GM19467 (cell line): ENCODE data around the gene PDP2.
"Not testable (repeated sequence)": the region's sequence is repeated elsewhere in the genome, so short reads cannot be mapped to it uniquely, and the experiment has no call there.

Experiments used
- ATAC-seq: cut with Tn5 transposase; IDR thresholded peaks from one replicate; pipeline ENCODE4 v1.9.1; 2021; ENCODE audit warnings: mild to moderate bottlenecking, moderate library complexity; ENCODE audit not compliant: unreplicated experiment

PDP2 gene

DNA sequence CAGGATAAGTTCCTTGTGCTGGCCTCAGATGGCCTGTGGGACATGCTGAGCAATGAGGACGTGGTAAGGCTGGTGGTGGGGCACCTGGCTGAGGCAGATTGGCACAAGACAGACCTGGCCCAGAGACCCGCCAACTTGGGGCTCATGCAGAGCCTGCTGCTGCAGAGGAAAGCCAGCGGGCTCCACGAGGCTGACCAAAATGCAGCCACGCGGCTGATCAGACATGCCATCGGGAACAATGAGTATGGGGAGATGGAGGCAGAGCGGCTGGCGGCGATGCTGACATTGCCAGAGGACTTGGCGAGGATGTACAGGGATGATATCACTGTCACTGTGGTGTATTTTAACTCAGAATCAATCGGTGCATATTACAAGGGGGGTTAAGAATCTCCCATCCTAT, 5.2 kb downstream of the PDP2 start:
- no peak for ATAC-seq

DNA sequence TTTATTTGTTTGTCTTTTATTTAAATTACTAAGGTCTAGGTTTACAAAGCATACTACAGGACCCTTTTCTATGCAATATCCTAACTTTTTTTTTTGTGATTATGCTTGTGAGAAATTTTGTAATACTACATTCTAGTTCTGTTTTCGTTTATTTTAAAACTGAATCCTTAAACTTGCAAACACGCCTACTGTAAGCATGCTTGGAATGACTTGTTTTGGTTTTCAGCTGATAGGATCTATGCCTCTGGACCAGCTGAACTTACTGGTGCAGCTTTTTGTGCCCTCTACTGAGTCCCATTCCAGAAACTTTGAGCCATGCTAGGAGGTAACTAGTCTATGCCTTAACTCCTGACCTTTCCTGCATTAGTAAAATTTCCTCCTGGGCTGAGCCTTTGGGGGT, 6.0 kb downstream of the PDP2 start:
- no peak for ATAC-seq

DNA sequence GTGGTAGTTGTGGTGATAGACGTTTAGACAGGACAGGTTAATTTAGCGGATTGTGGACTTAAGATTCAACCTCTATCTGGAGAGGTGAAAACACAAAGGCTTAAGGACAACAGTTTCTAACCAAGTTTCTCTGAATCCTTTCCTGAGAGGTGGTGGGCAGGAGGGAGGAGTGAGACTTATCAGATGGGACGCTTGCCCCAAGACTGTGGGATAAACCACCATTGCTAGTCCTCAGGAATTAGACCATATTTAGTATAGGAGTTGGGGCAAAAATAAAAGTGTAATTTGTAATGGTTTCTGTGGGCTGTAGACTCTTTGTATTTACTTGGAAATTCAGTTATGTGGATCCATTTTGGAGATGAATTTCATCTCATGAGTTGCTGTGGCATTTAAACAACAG, 6.6 kb downstream of the PDP2 start:
- no peak for ATAC-seq

DNA sequence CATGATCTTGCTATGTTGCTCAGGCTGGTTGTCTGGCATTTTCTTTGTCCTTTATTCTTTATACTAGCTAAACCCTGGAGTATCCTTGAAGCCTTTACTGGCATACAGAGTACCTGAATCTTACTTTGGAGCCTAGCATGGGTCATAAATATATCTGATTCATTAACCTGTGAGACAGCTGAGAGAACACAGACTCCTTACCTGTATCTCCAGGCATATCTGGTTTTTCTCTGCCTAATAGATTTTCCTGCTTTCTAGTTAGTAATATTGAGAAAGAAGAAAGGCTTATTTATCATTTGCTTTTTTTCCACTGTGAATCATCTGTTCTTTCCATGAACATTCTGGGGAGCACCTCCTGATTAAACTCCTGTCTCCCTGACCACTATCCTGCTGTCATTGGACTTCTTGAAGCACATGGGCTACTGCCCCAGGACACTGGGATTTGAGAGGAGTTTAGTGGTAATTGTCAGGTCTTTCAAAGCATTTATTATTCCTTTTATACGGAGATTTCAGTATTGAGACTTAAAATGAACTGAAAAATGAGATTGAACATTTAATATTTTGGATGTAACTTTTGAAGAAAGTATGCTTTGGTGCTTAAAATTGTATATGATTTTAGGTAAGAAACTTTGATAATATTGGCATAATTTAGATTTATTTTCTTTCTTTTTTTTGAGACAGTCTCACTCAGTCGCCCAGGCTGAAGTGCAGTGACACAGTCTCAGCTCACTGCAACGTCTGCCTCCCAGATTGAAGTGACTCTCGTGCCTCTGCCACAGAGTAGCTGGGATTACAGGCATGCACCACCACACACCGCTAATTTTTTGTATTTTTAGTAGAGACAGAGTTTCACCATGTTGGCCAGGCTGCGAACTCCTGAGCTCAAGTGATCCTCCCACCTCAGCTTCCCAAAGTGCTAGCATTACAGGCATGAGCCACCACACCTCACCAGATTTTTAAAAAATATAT, 8.6 kb downstream of the PDP2 start:
- no peak for ATAC-seq

DNA sequence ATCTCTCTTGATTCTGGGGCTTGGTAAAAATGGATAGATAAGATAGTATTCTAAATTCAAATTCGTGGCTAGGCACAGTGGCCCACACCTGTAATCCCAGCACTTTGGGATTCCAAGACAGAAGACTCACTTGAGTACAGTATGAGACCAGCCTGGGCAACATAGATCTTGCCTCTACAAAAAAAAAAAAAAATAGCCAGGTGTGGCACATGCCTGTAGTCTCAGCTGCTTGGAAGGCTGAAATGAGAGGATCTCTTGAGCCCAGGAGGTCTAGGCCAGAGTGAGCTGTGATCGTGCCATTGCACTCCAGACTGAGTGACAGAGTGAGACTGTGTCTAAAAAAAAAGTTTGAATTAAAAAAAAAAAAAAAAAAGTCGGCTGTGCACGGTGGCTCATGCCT, 9.3 kb downstream of the PDP2 start:
- ATAC-seq: no peak

DNA sequence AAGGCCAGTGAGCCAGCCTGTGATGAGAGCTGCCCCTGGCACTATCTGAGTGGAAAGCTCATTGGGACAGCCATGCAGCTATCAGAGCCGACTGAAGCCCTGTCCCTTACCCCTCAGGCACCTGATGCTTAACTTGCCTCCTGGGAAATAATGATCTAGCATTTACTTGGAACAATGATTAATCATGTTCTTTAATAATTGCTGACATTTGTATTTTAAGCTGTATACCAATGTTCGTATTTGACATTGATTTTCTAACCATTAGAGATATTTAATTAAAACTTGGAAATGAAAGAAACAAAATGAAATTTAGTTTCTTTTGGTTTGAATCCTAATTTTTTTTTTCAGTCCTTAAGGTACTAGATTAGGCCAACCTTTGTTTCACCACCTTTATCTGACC, 10.5 kb downstream of the PDP2 start:
- no peak for ATAC-seq

DNA sequence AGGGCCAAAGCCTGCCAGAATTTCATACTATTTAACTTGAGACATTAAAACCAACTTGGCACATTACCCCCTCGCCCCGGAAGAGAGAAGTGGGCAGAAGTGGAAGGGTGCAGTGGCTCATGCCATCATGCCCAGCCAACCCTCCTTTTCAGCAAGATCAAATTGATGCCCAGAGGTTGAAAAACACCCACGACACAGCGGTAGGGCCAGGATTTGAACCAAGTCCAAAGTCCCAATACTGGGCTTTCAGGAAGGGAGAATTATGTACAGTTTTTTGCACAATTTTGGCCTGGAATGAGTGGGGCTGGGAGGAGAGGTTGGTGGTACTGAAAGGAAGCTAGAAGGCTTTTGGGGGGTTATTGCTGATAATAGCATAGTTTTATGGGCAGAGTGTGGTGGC, 11.0 kb downstream of the PDP2 start:
- ATAC-seq: no peak

DNA sequence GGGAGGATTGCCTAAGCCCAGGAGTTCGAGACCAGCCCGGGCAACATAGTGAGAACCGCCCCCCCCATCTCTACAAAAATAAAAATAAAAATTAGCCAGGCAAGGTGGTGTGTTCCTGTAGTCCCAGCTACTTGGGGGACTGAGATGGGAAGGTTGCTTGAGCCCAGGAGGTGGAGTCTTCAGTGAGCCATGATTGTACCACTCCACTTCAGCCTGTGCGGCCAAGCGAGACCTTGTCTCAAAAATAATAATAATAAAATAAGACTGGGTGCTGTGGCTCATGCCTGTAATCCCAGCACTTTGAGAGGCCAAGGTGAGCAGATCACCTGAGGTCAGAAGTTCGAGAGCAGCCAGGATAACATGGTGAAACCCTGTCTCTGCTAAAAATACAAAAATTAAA, 11.5 kb downstream of the PDP2 start:
- ATAC-seq: no peak

DNA sequence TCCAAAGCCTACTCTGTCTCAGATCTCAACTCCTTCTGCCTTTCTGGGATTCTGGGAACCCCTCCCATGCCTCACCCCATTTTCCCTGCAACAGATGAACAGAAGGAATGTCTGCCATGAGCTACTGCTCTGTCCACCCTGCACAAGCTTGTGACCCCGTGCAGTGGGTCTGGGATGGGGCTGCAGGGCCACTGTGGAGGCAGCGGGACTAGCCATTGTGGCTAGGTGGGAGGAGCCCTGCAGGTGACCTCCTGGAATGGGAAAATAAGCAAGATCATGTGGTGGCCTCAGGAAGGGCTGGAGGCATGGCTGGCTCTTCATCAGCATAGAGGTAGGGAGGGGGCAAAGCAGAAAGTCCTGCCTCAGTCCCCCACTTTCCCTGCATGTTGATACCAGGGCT, 13.7 kb downstream of the PDP2 start:
- ATAC-seq: no peak

DNA sequence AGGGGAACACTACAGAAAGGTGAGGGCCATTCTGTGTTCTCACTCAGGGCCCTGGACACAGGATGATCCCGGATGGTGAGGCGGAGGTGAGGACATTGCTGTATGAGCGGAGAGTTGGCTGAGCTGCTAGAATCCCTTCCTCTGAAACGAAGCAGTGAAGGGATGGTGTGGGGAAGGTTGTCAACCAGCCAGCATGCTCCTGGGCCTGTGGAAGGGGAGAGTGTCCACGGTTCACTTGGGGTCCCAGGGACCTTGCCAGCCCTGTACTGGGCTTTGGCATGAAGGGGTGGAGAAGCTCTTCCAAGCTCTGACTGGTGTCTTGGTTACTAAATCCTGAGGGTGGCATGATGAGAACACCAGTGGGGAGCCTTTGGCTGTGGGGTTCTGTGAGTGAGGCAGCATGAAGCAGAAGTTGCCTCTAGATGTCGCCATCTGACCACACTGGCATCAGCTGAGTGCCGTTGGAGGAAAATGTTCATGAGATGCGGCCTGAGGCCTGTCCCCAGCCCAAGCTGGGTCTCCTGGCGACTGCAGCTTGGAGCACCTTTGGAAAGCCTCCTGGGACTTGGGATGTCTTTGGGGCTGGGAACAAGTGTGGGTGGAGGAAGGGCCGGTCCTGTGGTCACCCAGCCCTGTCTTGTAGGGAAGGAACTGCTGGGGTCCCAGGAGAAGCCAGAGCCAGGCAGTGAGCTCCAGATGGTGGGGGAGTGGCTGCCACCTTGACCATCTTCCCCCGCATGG, 14.8 kb downstream of the PDP2 start:
- ATAC-seq: no peak

DNA sequence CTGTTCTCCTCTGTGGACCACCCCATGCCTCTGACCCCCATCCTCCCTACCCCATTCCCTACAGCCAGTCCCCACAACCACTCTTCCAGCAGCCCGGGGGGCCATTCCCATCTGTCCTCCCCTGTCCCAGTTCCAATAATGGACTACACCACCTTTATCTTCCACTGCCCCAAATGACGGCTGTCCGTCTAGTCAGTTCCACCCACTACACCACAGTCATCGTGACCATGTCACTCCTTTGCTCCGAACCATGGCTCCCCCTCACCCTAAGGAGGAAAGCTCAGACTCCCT, 15.3 kb downstream of the PDP2 start:
- no peak for ATAC-seq

DNA sequence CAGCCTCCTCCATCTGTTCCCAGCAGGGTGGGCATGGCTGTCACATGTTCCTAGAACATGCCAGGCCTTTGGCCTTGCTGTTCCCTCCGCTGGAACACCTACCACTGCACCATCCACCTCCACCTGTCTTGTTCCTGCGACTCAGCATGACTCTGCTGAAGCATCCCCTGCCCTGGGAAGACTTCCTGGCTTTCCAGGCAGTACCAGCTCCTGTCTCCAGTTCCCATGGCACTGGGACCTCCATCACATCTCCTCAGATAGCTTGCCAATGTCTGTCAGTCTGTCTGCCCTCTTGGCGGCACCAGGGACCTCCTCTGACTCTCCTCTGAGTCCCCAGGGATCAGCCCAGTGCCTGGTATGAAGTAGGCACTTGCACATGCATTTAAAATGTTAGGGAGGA, 15.7 kb downstream of the PDP2 start:
- no peak for ATAC-seq

DNA sequence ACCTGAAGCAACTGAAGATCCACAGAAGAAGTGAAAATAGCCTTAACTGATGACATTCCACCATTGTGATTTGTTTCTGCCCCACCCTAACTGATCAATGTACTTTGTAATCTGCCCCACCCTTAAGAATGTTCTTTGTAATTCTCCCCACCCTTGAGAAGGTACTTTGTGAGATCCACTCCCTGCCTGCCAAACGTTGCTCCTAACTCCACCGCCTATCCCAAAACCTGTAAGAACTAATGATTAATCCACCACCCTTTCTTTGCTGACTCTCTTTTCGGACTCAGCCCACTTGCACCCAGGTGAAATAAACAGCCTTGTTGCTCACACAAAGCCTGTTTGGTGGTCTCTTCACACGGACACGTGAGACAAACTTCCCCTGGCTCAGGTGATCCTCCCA, 16.4 kb downstream of the PDP2 start:
- not testable (repeated sequence) for ATAC-seq

DNA sequence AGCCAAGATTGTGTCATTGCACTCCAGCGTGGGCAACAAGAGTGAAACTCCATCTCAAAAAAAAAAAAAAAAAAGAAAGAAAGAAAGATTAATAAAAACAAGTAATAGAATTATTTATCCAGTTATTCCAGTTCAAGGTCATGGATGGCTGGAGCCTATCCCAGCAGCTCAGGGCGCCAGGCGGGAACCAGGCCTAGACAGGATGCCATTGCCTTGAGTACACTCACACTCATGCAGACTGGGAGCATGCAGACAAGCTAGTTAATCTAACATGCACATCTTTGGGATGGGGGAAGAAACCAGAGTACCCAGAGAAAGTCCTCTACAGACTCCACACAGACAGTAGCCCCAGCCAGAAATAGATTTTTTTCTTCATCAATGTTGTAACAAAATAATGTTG, 17.9 kb downstream of the PDP2 start:
- no peak for ATAC-seq

DNA sequence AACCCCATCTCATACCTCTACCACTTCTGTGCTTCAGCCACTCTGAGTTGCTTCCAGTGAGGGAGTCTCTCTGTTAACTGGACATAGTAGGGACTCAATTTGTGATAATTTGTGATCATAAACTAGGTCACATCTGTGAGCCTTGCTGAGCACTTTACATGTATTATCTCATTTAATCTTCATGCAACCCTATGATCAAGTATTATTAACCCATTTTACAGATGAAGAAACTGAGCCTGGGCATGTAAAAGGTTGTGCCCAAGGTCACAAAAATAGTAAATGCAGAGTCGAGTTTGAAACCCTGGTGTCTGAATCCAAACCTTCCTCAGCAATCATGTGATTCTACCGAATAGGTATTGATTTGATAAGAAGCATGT, 18.6 kb downstream of the PDP2 start:
- ATAC-seq: no peak

DNA sequence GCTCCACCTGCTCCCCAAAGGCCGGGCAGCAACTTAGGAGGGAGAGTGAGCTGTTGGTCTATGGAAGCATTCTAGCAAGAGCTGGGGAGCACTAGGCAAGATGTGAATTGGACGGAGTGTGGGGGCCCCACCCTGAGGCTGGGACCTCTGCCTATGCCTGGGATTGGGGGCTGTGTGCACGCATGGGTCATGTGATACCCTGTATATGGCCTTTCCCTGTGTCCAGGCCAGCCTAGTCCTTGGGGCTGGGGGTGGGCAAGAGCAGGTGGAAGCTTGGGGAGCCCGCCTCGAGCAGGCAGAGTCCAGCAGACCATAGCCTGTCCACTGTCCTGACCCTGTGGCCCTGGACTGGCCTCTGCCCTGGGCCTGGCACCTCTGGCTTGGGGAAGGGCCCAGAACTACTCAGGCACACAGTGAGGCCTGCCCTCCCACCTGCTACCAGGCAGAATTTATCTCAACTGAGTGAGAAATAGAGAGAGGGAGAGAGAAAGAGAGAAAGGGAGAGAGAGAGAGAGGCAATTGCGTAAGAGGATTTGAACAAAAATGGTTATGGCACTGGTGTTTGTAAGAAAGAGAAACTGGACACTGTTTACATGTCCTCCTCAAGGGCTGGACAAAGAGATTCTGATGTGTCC, 19.1 kb downstream of the PDP2 start:
- no peak for ATAC-seq

DNA sequence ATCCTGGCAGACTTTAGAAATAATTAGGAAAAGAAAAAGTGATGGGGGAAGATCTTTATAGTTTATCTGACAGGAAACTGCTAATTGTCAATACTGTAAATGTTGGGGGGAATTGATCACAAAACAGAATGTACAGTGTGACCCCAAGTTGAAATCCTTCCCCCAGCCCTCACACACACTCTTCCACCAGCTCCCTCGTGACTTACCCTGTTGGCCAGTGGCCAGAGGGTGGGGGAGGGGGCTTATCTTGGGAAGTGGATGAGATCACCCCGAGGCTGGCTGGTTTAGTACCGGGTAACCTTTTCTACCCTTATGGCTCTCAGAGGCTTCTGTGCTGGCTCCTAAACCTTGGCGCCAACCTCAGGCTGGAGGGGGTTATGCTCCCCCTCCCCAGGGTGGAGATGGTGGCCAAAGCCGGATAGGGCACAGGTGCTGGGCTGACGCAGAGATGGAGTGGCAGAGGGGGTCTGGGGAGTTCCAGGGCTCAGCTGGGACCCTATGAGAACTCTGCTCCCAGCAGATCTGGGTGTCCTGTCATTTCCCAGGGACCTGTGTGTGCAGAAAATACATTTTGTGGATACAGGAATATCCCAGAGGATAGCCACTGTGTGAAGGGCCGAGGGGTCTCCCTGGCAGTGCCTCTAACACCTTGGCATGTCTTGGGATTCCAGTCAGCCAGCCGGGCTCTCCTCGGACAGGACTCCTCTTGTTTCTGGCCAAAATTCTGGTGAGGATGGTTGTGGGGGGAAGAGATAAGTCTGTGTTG, 19.8 kb downstream of the PDP2 start:
- no peak for ATAC-seq

DNA sequence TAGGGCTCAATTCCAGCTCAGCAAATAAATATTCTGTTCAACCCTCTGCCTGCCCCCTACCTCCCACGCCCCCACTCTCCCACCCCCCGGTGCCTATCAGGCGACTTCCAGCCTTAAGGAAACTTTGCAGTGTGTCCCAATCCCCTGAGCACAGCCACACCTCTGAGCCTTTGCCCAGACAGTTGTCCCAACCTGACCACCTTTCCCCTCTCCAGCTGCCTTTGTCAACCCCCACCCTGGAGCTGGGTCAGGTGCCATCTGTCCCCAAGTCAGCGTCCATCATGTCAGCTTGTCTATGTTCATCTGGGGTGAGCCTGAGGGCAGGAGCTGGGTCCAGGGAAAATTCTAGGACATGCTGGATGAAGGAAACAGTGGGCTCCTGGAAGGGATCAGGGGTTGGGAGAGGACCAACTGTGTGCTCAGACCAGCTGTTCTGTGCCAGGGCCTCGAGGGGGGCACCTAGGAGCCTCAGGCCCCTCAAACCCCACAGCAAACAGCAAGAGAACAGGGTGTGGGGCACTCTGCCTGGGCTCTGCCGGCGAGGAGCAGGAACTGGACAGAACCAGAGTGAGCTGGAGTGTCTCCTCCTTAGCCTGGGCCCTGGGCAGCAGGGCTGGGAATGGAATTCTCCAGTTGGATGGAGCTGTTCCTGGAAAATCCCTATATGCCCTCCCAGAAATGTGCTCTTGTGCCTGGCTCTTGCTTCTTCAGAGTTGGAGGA, 20.6 kb downstream of the PDP2 start:
- no peak for ATAC-seq

DNA sequence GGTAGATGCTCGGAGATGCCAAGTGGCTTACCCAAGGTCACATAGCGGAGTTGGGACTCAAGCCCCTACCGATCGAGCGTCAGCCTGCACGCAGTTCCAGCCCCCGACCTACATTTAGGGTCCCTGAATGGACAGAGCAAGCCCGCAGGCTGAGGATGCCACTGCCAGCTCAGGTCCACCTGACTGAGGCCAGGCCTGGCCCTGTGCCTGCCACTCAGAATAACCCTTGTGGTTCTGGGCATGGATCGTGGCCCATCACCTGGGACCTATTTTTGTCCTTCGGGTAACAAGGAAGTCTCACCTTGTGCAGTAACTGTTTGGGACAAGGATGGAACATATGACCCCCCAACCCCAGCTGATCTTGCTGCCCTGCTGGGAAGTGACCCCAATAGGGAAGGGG, 21.3 kb downstream of the PDP2 start:
- ATAC-seq: no peak

DNA sequence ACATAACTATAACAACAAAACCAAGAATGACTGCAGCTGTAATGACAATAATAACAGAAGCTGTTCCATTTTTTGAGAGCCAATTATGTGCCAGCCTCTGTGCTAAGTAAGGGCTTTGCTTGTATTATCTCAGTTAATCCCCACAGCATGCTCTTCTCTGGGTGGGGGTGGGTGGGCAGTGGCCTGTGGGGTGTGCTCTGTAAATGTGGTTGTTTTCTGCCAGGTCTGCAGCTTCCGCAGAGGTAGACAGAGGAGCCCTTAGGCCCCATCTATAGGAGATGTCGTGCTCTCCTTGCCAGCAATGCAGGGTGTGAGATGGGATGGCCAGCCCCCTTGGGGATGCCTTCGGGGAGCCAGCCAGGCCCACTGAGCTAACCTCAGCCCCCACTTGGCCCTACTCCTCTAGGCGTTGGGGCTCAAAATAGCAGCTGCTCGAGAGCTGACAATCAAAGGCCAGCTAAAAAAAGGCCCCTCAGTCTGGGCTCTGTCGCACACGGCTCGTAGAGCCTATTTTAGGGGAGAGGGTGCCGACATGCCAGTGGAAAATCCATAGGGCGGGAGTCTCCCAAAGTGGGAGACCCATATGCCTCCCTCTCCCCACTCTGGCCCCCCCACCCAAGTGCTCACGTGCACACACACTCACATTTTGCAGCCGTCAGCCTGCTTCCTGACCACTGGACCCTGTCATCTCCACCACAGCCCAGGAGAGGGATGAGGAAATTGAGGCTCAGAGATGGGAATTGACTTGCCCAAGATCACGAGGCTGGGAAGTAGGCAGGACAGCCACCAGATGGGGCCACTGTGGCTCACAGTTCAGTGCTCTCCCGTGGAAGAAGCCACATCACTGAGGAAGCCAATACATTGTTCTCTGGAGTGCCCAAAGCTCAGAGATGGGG, 22.6 kb downstream of the PDP2 start:
- no peak for ATAC-seq
